ENCODE results near the gene COPZ2. TPM values are rescaled to one million over a fixed set of nuclear protein-coding genes. Genes with fewer than 3 reads are reported as not detected.

Gene COPZ2
- total RNA-seq, 1 donor, result 121 TPM

GRCh38 chr17:47987240-47987835 is 50.3 kb downstream of the COPZ2 start:
- no peak for TF ChIP-seq CTCF (IDR thresholded peaks at IDR 0.05; ENCODE audit: extremely low read depth, low read depth, low read length)
- DNase-seq (ENCODE audit: insufficient read length, low spot score, missing footprints), result peak; percentile 87

DNA sequence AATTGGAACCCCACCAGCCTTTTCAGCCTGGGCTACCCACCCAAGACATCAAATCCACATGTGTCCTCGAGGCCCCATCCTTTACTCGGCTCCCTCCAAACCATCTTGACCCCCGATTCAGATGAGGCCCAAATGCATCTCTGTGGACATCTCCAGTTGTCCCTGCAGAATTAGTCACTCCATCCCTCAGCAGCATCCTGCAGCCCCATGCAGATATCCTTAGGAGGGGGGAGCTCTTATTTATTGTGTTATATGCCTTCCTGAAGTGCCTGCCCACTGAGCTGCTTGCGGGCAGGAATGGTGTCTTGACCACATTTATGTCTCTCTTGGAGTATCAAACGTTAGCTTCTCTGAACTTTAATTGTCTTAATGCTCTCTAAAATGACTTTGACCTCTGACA is 51.1 kb downstream of the COPZ2 start:
- peaks cover 10% of the 10 kb centered on the region for H3K36me3 ChIP-seq (ENCODE audit: insufficient read depth, low read length)
- TF ChIP-seq CTCF (IDR thresholded peaks at IDR 0.05; ENCODE audit: extremely low read depth, low read depth, low read length), result no peak
- H3K4me2 ChIP-seq (ENCODE audit: insufficient read depth, low read length), result no peak overlapping the region
- no peak overlapping the region for H3K4me3 ChIP-seq (ENCODE audit: insufficient read depth, low read length)
- peaks cover 3% of the 10 kb centered on the region for H3K4me1 ChIP-seq (ENCODE audit: insufficient read depth, low read length)
- no peaks in the 10 kb centered on the region for H3K79me2 ChIP-seq (ENCODE audit: insufficient read depth, low read length)
- no peak overlapping the region for H3K27ac ChIP-seq (ENCODE audit: low read depth, low read length)
- DNase-seq (ENCODE audit: insufficient read length, low spot score, missing footprints), result peak; percentile 68
- no peaks in the 10 kb centered on the region for H3K9me3 ChIP-seq (ENCODE audit: low read depth, low read length)
- no peaks in the 10 kb centered on the region for H3K27me3 ChIP-seq (ENCODE audit: insufficient read depth, low read length)
- no peaks in the 10 kb centered on the region for H4K20me1 ChIP-seq (ENCODE audit: insufficient read depth, low read length)
- H2AFZ ChIP-seq (ENCODE audit: low read length), result no peak overlapping the region

More at GRCh38 chr17:47987240-47987835, 50.3 kb downstream of the COPZ2 start:
- Histone ChIP-seq H3K4me2 (ENCODE audit: insufficient read depth, low read length) (no peak overlapping the region), H2AFZ (ENCODE audit: low read length) (peak overlapping the region; percentile 73), H3K9me3 (ENCODE audit: low read depth, low read length) (no peaks in the 10 kb centered on the region), H3K27me3 (ENCODE audit: insufficient read depth, low read length) (no peaks in the 10 kb centered on the region), H3K27ac (ENCODE audit: low read depth, low read length) (no peak overlapping the region), H3K79me2 (ENCODE audit: insufficient read depth, low read length) (no peaks in the 10 kb centered on the region), H4K20me1 (ENCODE audit: insufficient read depth, low read length) (no peaks in the 10 kb centered on the region), H3K36me3 (ENCODE audit: insufficient read depth, low read length) (peaks cover 4% of the 10 kb centered on the region), H3K4me1 (ENCODE audit: insufficient read depth, low read length) (peaks cover 3% of the 10 kb centered on the region), H3K4me3 (ENCODE audit: insufficient read depth, low read length) (no peak overlapping the region)

DNA sequence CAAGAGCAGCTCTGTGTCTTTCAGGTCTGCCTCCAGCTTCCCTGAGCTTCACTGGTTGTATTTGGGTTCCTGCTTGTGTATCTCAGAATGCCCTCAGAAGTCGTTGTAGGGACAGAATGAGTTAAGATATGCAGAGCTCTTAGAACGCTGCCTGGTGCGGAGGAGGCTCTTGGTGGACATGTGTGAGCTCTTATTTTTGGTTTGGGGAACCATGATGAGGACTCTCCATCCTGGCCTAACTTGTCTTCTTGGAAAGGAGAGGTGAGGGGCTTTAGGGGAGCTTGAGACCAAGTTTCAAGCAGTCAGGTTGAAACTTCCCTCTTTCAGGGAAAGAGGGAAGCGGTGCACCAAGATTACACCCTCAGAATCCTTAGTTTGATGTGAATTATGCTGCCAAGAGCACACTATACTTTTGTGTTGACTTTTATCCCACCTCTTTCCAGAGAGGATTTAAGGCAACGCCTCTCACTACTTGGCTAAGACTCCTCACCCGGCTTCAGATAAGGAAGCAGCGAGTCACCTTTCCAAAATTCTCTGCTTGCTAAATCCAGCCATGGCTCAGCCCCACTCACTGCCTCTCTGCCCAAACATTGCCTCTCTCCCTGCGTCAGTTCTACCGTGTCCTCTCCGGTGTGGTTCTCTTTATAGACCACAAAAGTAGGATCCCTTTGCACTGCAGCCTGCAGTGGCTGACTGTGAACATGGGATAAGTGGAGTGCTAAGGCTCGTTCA is 53.9 kb downstream of the COPZ2 start:
- peaks cover 36% of the 10 kb centered on the region for H3K36me3 ChIP-seq (ENCODE audit: insufficient read depth, low read length)
- no peak overlapping the region for H3K27ac ChIP-seq (ENCODE audit: low read depth, low read length)
- no peak overlapping the region for H2AFZ ChIP-seq (ENCODE audit: low read length)
- peaks cover 3% of the 10 kb centered on the region for H3K4me1 ChIP-seq (ENCODE audit: insufficient read depth, low read length)
- DNase-seq (ENCODE audit: insufficient read length, low spot score, missing footprints), result peak; percentile 80
- H4K20me1 ChIP-seq (ENCODE audit: insufficient read depth, low read length), result no peaks in the 10 kb centered on the region
- no peaks in the 10 kb centered on the region for H3K9me3 ChIP-seq (ENCODE audit: low read depth, low read length)
- H3K79me2 ChIP-seq (ENCODE audit: insufficient read depth, low read length), result no peaks in the 10 kb centered on the region
- H3K4me2 ChIP-seq (ENCODE audit: insufficient read depth, low read length), result no peak overlapping the region
- H3K4me3 ChIP-seq (ENCODE audit: insufficient read depth, low read length), result no peak overlapping the region
- no peaks in the 10 kb centered on the region for H3K27me3 ChIP-seq (ENCODE audit: insufficient read depth, low read length)
- TF ChIP-seq CTCF (IDR thresholded peaks at IDR 0.05; ENCODE audit: extremely low read depth, low read depth, low read length), result no peak

DNA sequence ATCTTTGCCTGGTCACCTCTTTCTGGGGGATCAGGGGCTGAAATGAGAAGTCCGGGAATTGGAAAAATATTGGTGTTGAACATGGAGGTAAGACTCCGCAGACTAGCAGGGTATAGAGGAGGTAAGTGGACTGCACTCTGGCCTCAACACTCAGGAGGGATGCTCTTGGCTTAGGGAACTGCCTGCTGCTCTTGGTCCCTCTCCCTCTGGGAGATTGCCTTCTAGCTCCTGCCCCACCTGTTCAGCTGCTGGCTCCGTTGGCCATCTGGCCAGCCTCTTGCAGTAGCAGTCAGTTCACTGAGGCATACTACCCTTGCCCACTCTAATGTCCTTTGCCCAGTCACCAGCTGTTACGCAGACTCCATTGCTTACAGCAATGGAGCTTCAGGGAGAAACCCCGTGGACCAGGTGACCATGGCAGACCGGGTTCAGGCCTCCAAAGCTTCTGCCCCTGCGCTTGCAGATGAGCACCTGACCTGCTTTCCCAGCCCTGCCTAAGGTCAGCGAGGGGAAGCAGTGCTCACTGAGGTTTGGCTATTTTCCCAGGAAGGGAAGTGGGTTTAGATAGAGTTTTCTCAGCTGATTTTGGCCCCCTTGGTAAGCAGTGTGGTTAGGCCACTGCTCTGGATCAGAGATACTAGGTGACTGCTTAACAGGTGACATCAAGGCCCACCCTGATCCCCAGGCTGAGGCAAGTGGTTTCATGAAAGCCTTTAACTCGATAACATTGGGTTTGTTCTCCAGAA is 54.8 kb downstream of the COPZ2 start:
- Histone ChIP-seq H3K9me3 (ENCODE audit: low read depth, low read length) (no peaks in the 10 kb centered on the region), H3K4me3 (ENCODE audit: insufficient read depth, low read length) (no peak overlapping the region), H2AFZ (ENCODE audit: low read length) (no peak overlapping the region), H3K4me1 (ENCODE audit: insufficient read depth, low read length) (peaks cover 3% of the 10 kb centered on the region), H4K20me1 (ENCODE audit: insufficient read depth, low read length) (no peaks in the 10 kb centered on the region), H3K27me3 (ENCODE audit: insufficient read depth, low read length) (no peaks in the 10 kb centered on the region), H3K36me3 (ENCODE audit: insufficient read depth, low read length) (peaks cover 39% of the 10 kb centered on the region), H3K27ac (ENCODE audit: low read depth, low read length) (no peak overlapping the region), H3K79me2 (ENCODE audit: insufficient read depth, low read length) (no peaks in the 10 kb centered on the region), H3K4me2 (ENCODE audit: insufficient read depth, low read length) (no peak overlapping the region)
- DNase-seq (ENCODE audit: insufficient read length, low spot score, missing footprints), result peak; percentile 65
- no peak for TF ChIP-seq CTCF (IDR thresholded peaks at IDR 0.05; ENCODE audit: extremely low read depth, low read depth, low read length)

All from osteoblast (primary cell).